HEK293 (cell line): ENCODE data around the gene REX1BD.

ENCODE experiments used
- BCL11B ChIP-seq: fragments of 450-650 bp; formaldehyde crosslinking; IDR thresholded peaks from 2 replicates; pipeline ENCODE4 v1.5.1; 2016; ENCODE audit warnings: low read depth, missing biosample characterization, missing genetic modification characterization
- ELK4 ChIP-seq: IDR thresholded peaks from 2 replicates; pipeline ENCODE4 v1.6.1; 2011; ENCODE audit warnings: mild to moderate bottlenecking, low read depth, low read length, borderline replicate concordance
- HOXD13 ChIP-seq: sonication (generic); formaldehyde crosslinking; IDR thresholded peaks from 2 replicates; pipeline ENCODE4 v1.8.0; 2022; ENCODE audit warnings: missing genetic modification reagents, borderline replicate concordance
- PATZ1 ChIP-seq: fragments of 450-650 bp; formaldehyde crosslinking; IDR thresholded peaks from 2 replicates; pipeline ENCODE4 v1.5.1; 2016; ENCODE audit warnings: missing biosample characterization, missing genetic modification characterization
- PRDM6 ChIP-seq: fragments of 450-650 bp; formaldehyde crosslinking; IDR thresholded peaks from 2 replicates; pipeline ENCODE4 v1.5.1; 2017; ENCODE audit warnings: missing biosample characterization, missing genetic modification characterization
- SETDB1 ChIP-seq: IDR thresholded peaks from one replicate; pipeline ENCODE4 v1.6.1; 2017; ENCODE audit warnings: mild to moderate bottlenecking, low read length, moderate library complexity, mixed read lengths; ENCODE audit not compliant: insufficient read length
- WT1 ChIP-seq: fragments of 450-650 bp; formaldehyde crosslinking; IDR thresholded peaks from 2 replicates; pipeline ENCODE4 v1.5.1; 2016; ENCODE audit warnings: missing biosample characterization, missing genetic modification characterization
- ZBTB17 ChIP-seq: fragments of 450-650 bp; formaldehyde crosslinking; IDR thresholded peaks from 2 replicates; pipeline ENCODE4 v1.5.1; 2016; ENCODE audit warnings: missing biosample characterization, missing genetic modification characterization
- ZIC2 ChIP-seq: fragments of 450-650 bp; formaldehyde crosslinking; IDR thresholded peaks from 2 replicates; pipeline ENCODE4 v1.5.1; 2016; ENCODE audit warnings: missing biosample characterization, missing genetic modification characterization
- ZNF132 ChIP-seq: fragments of 450-650 bp; formaldehyde crosslinking; IDR thresholded peaks from 2 replicates; pipeline ENCODE4 v1.5.1; 2017; ENCODE audit warnings: missing biosample characterization, missing genetic modification characterization, borderline replicate concordance
- ZNF133 ChIP-seq: fragments of 450-650 bp; formaldehyde crosslinking; IDR thresholded peaks from 2 replicates; pipeline ENCODE4 v1.5.1; 2016; ENCODE audit warnings: missing biosample characterization, missing genetic modification characterization
- ZNF16 ChIP-seq: fragments of 450-650 bp; formaldehyde crosslinking; IDR thresholded peaks from 2 replicates; pipeline ENCODE4 v1.5.1; 2016; ENCODE audit warnings: low read depth, missing biosample characterization, missing genetic modification characterization
- ZNF211 ChIP-seq: fragments of 450-650 bp; formaldehyde crosslinking; IDR thresholded peaks from 2 replicates; pipeline ENCODE4 v1.5.1; 2016; ENCODE audit warnings: low read depth, missing biosample characterization, missing genetic modification characterization
- ZNF23 ChIP-seq: fragments of 450-650 bp; formaldehyde crosslinking; IDR thresholded peaks from 2 replicates; pipeline ENCODE4 v1.5.1; 2016; ENCODE audit warnings: missing biosample characterization, missing genetic modification characterization, borderline replicate concordance
- ZNF266 ChIP-seq: fragments of 450-650 bp; formaldehyde crosslinking; IDR thresholded peaks from 2 replicates; pipeline ENCODE4 v1.5.1; 2016; ENCODE audit warnings: missing biosample characterization, missing genetic modification characterization, low read depth
- ZNF280D ChIP-seq: fragments of 450-650 bp; formaldehyde crosslinking; IDR thresholded peaks from 2 replicates; pipeline ENCODE4 v1.5.1; 2016; ENCODE audit warnings: missing biosample characterization, missing genetic modification characterization
- ZNF404 ChIP-seq: fragments of 450-650 bp; formaldehyde crosslinking; IDR thresholded peaks from 2 replicates; pipeline ENCODE4 v1.5.1; 2017; ENCODE audit warnings: missing biosample characterization, missing genetic modification characterization
- ZNF521 ChIP-seq: fragments of 450-650 bp; formaldehyde crosslinking; IDR thresholded peaks from 2 replicates; pipeline ENCODE4 v1.5.1; 2017; ENCODE audit warnings: missing biosample characterization, mild to moderate bottlenecking, missing genetic modification characterization
- ZNF529 ChIP-seq: fragments of 450-650 bp; formaldehyde crosslinking; IDR thresholded peaks from 2 replicates; pipeline ENCODE4 v1.5.1; 2017; ENCODE audit warnings: missing genetic modification characterization, missing biosample characterization; ENCODE audit not compliant: insufficient replicate concordance
- ZNF544 ChIP-seq: fragments of 450-650 bp; formaldehyde crosslinking; IDR thresholded peaks from 2 replicates; pipeline ENCODE4 v1.5.0; 2017; ENCODE audit warnings: missing biosample characterization, missing genetic modification characterization
- ZNF610 ChIP-seq: fragments of 450-650 bp; formaldehyde crosslinking; IDR thresholded peaks from 2 replicates; pipeline ENCODE4 v1.5.1; 2016; ENCODE audit warnings: missing biosample characterization, missing genetic modification characterization, borderline replicate concordance
- ZNF621 ChIP-seq: fragments of 450-650 bp; formaldehyde crosslinking; IDR thresholded peaks from 2 replicates; pipeline ENCODE4 v1.5.1; 2017; ENCODE audit warnings: missing biosample characterization, missing genetic modification characterization
- ZNF654 ChIP-seq: fragments of 450-650 bp; formaldehyde crosslinking; IDR thresholded peaks from 2 replicates; pipeline ENCODE4 v1.5.1; 2016; ENCODE audit warnings: low read depth, missing biosample characterization, missing genetic modification characterization
- ZNF707 ChIP-seq: fragments of 450-650 bp; formaldehyde crosslinking; IDR thresholded peaks from 2 replicates; pipeline ENCODE4 v1.5.1; 2016; ENCODE audit warnings: missing biosample characterization, missing genetic modification characterization
- ZNF777 ChIP-seq: fragments of 450-650 bp; formaldehyde crosslinking; IDR thresholded peaks from 2 replicates; pipeline ENCODE4 v1.5.1; 2017; ENCODE audit warnings: missing biosample characterization, missing genetic modification characterization, borderline replicate concordance
- ZNF792 ChIP-seq: fragments of 450-650 bp; formaldehyde crosslinking; IDR thresholded peaks from 2 replicates; pipeline ENCODE4 v1.5.1; 2016; ENCODE audit warnings: missing biosample characterization, missing genetic modification characterization
- ZXDB ChIP-seq: fragments of 450-650 bp; formaldehyde crosslinking; IDR thresholded peaks from 2 replicates; pipeline ENCODE4 v1.5.1; 2016; ENCODE audit warnings: missing biosample characterization, missing genetic modification characterization
- TF ChIP-seq, protein P1 (sequence below): fragments of 450-650 bp; formaldehyde crosslinking; IDR thresholded peaks from 2 replicates; pipeline ENCODE4 v1.5.1; 2016; ENCODE audit warnings: missing biosample characterization, missing genetic modification characterization
- TF ChIP-seq, protein P2 (sequence below): fragments of 450-650 bp; formaldehyde crosslinking; IDR thresholded peaks from 2 replicates; pipeline ENCODE4 v1.5.1; 2017; ENCODE audit warnings: missing biosample characterization, missing genetic modification characterization

REX1BD gene

DNA sequence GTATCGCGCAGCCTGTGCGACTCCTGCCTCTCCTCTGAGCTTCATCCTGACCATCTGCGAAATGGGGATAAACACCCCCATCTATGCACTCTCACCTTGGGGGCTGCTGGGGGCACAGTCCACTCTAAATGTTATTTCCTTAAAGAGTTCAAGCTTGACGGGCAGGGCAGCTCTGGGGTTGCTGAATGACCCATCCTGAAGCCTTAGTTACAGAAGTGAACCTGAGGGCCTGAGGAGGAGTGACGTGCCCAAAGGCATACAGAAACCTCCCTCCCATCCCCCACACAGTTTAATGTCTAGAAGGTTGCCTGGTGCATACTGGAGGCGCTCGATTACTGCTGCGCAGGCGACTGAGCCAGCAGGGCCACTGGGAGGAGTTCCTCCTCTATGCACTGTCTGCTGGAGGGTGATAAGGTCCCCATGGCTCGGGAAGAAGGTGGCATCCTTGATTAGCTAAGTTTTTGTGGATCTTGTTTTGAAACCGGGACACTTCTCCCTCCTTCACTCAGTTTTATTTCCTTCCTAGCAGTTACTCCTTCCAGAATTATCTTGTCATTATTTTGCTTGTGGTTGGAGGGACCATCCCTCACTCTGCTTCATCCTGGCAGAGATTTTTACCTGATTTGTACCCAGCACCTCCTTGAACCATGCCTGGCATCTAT lies 44.7 kb upstream of the REX1BD start (continued):
- TF ChIP-seq WT1 (tag by site-specific recombination) (no peak), HOXD13 (CRISPR knock-in tag) (no peak), ZNF544 (tag by site-specific recombination) (no peak), ZNF280D (tag by site-specific recombination) (no peak), ZIC2 (tag by site-specific recombination) (no peak), ZNF404 (tag by site-specific recombination) (no peak), PATZ1 (tag by site-specific recombination) (peak; percentile 72), ZNF23 (tag by site-specific recombination) (no peak), PRDM6 (no peak), SETDB1 (no peak), BCL11B (tag by site-specific recombination) (peak; percentile 48; the same call in 1 of the 2 replicates), ZNF132 (tag by site-specific recombination) (no peak), ZNF610 (peak; percentile 16; the same call in 1 of the 2 replicates), ZXDB (tag by site-specific recombination) (peak; percentile 52; the same call in 1 of the 2 replicates), ZNF521 (tag by site-specific recombination) (no peak), ZNF16 (tag by site-specific recombination) (no peak), ZNF266 (tag by site-specific recombination) (no peak), ZNF621 (tag by site-specific recombination) (no peak), ZNF211 (tag by site-specific recombination) (no peak), ZNF777 (tag by site-specific recombination) (no peak), ZNF133 (tag by site-specific recombination) (no peak), ZNF707 (tag by site-specific recombination) (no peak), ZNF529 (tag by site-specific recombination) (no peak), ZNF792 (tag by site-specific recombination) (peak; percentile 96), ELK4 (no peak), ZBTB17 (tag by site-specific recombination) (peak; percentile 78), ZNF654 (tag by site-specific recombination) (peak; percentile 38)
- TF ChIP-seq, protein P1, sequence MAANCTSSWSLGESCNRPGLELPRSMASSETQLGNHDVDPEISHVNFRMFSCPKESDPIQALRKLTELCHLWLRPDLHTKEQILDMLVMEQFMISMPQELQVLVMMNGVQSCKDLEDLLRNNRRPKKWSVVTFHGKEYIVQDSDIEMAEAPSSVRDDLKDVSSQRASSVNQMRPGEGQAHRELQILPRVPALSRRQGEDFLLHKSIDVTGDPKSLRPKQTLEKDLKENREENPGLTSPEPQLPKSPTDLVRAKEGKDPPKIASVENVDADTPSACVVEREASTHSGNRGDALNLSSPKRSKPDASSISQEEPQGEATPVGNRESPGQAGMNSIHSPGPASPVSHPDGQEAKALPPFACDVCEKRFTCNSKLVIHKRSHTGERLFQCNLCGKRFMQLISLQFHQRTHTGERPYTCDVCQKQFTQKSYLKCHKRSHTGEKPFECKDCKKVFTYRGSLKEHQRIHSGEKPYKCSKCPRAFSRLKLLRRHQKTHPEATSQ: no peak
- TF ChIP-seq, protein P2, sequence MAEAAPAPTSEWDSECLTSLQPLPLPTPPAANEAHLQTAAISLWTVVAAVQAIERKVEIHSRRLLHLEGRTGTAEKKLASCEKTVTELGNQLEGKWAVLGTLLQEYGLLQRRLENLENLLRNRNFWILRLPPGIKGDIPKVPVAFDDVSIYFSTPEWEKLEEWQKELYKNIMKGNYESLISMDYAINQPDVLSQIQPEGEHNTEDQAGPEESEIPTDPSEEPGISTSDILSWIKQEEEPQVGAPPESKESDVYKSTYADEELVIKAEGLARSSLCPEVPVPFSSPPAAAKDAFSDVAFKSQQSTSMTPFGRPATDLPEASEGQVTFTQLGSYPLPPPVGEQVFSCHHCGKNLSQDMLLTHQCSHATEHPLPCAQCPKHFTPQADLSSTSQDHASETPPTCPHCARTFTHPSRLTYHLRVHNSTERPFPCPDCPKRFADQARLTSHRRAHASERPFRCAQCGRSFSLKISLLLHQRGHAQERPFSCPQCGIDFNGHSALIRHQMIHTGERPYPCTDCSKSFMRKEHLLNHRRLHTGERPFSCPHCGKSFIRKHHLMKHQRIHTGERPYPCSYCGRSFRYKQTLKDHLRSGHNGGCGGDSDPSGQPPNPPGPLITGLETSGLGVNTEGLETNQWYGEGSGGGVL (tag by site-specific recombination): no peak
